ENCODE data around the gene CLDN16.

Gene CLDN16

DNA sequence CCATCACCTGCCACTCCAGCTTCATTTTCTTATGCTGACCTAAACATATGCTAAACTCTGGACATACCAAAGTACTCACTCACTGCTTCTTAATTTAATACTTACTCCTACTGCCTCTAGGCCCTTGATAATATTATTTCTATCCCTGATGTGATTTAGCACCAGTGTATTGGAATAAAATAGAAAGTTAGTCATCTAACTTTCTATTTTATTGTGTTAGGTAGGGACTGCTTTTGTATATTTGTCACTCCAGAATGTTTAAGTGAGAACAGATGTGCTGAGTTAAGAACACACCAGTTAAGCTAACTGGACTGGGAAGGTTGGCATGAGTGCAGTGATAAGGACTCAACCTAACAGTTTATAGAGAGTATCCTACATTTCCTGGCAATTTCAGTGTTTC lies 6.5 kb upstream of the CLDN16 start:
- no peak for DNase-seq

DNA sequence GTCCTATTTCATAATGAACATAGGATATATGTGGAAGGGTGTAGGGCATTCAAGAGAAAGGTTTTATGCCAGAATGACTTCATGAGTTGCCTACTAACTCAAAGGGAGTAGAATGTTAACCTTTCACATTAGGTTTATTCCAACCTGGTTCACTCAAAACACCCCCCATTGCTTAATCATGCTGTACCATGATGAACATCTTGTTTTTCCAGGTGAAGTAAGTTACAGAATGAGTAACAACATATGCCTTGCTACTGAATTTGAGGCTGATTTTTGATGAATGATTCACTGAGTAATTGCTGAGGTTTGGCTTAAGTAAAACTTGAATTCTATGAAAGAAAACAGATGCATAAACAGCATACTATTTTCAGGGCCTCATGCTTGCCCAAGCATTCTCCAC lies 5.9 kb upstream of the CLDN16 start:
- DNase-seq = peak; percentile 18

DNA sequence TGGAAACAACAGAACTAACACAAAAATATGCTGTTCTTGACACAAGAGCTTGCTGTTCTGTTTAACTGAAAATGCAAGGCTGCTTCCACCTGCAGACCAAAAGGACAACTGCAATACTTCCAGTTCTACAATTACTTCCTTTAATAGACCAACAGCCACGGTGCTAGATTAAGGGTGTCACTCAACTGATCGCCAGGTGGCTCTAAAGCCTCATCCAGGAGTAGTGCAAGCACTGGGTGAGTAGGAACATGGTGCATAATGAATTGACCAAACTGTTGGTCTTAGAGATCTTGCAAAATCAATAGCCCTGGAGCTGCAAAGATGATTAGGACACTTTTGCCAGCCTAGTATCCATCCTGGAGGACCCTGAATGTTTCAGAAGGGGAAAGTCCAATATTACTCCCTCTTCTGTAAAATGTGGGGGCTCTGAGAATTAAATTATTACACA lies 3.6 kb upstream of the CLDN16 start:
- DNase-seq = peak; percentile 33

DNA sequence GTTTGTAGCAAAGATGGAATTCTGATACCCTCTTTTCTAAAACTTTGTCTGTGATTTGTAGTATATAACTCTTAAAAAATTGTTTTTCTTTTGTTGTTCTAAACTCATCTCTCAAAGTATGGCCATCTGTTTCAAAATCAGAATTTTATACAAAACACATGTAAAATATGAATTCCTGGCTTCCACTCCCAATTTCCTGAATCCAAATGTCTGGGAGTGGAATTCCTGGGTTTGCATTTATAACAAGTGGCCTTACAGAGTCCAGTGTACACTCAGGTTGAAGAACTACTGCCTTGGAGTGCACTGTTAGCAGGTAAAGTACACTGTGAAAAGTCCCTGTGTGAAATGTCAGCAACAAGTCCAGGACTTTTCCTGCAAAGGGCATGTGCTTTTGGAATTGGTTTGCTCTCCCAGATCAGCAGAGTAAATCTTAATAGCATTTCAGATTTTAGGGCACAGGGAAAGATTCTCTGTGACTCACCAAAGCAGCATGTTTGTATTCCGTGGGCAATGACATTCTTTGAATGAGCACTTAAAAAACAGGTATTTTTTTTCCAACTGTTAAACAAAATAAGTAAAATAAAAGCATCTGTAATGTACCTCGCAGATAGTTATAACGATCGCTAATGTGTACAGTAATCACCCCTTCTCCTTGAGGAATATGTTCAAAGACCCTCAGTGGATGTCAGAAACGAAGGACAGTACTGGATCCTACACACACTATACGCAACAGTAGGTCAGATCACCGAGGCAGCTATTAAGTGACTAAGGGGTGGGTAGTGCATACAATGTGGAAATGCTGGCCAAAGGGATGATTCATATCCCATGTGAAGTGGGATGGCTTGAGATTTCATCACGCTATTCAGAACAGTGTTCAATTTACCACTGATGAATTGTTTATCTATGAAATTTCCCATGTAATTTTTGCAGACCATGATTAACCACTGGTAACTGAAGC lies 2.0 kb upstream of the CLDN16 start:
- no peak for DNase-seq

DNA sequence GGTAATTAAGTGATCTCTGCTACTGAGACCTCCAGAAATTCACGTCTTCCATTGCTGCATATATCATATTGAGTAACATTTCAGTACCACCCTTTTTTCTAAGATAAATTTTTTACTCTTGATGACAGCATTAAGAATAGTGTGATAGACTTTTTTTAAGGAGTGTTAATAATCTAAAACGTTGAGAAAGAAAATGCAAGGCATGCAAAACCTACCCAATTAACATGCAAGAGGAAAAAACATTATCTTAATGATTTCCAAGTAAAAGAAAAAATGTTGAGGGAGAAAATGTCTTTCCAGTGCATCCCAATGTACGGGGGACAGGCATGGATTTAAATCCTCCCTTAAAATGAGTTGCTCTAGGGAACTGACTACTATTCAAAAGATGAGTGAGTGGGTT lies 740 bp downstream of the CLDN16 start:
- DNase-seq = no peak

DNA sequence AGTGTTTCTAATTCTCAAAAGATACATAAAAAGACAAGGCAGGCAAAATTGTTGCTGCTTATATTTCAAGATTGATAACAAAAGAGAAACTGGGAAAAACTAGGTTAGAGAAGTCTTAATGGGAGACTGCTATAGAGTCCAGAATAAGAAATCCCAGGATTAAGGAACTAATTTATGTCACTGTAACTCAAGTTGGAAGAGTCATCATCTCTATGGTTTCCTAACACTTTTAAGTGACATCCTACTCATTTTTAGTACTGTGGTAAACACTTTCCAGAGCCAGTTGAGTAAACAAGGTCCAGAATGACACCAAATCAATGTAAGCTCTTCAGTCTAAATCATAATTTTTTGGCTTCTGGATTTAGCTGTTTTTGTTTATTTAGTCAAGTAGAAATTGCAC lies 8.0 kb downstream of the CLDN16 start:
- DNase-seq = no peak

DNA sequence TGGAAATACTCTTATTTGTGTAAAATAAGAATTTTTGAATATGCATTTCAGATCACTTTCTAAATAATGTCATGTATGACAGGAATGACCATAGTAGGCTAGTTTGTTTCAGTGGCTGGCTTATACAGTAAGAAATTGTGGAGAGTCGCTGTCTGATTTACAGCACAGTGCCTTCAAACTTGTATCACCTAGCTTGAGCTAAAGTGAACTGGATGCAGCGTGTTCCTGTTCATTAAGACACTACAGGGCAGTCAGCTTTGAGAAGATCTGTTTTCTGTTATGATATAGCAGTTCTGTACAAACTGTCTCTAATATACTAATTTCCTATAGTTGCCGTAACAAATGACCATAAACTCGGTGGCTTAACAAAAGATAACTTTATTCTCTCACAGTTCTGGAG lies 9.9 kb downstream of the CLDN16 start:
- DNase-seq = no peak

DNA sequence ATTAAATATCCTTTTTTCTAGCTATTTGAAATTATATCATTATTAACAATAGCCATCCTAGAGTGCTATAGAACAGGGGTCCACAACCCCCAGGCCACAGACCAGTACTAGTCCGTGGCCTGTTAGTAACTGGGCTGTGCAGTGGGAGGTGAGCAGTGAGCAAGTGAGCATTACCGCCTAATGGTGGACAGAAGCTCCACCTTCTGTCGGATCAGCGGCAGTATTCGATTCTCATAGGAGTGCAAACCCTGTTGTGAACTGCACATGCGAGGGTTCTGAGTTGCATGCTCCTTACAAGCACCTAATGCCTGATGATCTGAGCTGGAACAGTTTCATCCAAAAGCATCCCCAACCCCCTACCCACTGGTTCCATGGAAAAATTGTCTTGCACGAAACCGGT lies 11.7 kb downstream of the CLDN16 start:
- DNase-seq = no peak

DNA sequence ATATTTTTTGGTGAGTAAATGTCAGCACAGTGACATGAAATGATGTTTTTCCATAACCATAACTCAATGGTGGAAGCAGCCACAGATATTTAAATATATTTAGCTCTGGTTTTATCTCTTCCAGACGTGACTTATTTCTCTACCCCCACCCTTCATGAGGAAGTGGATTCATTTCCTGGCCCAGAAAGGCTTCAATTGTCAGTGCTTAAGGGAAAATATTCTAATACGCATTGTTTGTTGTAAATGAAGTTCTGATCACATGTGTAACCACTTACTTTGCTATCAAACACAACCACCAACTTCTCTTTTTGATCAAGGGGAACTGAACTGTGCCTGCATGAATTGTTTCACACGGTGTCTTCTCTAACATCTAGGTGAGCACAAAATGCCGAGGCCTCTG lies 14.0 kb downstream of the CLDN16 start:
- DNase-seq = no peak

DNA sequence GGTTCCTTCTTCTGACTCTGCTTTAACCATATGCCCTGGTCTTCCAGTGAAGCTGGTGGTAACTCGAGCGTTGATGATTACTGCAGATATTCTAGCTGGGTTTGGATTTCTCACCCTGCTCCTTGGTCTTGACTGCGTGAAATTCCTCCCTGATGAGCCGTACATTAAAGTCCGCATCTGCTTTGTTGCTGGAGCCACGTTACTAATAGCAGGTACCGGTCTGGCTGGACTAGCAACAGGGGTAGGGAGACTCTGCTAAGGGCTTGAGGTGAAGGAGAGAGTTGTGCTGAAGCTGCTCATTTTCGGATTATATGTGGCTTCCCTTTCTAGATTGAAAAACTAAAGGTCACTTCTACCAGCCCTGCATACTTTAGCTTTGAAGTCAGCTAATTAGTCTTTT lies 16.8 kb downstream of the CLDN16 start:
- DNase-seq = no peak

DNA sequence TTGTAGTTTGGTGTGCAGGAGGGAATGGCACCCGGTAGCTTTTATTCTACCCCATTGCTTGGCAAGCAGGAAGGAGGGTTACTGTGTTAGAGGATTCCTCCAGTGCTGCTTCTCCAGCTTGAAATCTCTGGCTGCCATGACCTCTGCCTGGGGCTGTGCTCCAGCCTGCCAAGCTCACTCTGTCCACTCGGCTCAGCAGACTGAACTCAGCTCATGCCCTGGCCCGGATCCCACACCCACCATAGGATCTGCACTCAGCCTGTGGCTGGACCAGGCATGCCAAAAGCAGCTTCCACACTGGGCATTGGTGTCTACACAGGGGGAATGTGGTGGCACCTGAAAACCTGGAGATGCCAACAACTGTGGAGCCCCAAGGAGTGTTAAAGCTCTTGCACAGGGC lies 26.3 kb downstream of the CLDN16 start:
- DNase-seq = no peak

DNA sequence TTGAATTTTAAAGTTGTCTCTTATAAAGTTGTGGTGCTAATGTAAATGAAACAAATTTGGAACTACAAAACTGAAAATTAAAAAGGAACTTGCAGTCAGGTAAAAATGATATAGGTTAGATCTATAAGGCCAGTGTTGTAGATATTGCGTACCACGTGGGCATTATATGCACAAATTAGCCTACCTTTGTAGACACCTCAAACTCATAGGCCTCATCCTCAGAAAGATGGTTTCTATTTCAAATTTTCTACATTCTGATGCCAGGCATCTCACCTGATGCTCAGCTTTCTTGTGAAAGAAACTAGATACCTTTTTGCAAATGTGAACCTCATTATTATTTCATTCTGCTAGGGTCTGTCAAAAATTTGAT lies 36.1 kb downstream of the CLDN16 start:
- DNase-seq = no peak

DNA sequence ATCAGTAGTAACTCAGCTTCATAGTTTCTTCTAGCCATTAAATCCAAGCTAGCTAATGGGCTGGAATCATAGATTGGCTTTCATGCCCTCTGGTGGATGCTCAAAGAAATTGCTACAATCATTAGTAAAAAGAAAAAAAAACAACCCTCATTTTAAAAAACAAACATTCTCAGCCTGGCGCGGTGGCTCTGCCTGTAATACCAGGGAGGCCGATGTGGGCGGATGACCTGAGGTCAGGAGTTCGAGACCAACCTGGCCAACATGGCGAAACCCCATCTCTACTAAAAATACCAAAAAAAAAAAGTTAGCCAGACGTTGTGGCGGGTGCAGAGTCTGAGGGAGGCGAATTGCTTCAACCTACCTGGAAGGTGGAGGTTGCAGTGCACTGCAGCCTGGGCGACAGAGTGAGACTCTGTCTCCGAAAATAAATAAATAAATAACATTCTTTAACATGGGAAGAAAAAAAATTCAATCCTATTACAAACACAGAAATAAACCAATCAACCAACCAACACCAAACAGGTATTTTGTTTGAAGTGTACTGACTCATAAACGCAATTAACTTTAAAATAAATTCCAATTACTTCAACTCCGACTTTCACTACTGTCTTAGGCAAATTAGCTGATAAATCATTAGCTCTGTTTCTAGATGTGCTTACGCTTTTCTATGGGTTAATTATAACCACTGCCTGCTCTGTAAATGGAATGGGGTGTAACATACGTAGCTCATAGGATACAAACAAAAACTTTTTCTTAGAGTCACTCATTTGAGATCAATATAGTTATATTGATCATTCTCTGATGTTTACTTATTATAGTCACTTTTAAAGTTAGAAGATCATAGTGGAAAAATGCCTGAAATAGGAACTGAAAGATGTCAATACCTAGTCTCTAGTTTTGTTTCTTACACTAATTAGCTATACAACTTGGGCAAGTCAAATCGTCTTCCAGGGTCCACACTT lies 36.8 kb downstream of the CLDN16 start:
- DNase-seq = peak; percentile 67

DNA sequence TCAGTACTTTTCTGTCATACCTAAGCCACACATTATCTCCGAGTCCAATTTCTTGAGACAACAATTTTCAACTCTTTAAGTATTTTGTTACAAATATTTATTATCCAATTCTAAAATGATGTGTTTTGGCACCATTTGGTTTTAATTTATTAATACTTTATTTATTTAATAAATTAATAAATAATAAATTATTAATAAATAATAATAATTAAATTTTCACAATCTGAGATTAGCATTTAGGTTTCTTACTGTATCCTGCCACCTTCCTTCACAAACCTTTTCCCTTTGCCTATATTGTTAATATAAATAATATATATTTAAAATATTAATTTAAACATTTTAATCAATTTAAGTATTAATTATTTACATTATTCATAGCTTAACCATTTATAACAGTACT lies 37.9 kb downstream of the CLDN16 start:
- no peak for DNase-seq

DNA sequence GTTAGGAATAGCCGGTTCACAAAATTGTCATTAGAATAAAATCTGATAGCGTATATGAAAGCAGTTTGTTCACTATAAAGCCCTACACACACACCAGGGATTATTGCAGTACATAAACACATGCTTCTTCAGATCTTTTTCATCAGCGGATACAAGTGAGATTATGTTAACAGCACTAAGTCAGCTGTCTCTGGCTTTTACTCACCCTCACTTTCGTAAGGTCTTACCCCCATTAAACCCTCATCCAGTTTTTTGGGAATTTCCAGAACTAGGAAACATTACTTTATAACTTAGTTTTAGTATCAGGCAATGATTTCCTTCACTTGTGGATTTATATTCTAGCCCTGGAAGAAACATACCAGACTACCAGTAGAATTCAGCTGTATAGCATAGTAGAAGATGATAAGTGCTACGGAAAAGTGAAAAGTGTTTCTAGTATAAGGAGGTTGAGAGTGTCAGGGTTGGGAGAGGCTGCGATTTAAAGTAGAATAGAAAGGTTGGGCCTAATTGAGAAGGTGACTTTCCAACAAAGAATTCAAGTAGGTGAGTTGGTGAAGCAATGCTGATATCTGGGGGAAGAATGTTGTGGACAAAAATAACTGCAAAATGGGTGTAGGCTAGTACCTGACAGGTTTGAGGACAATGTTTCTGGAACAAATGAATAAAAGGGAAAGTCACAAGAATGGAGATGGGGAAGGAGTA lies 39.0 kb downstream of the CLDN16 start:
- no peak for DNase-seq

DNA sequence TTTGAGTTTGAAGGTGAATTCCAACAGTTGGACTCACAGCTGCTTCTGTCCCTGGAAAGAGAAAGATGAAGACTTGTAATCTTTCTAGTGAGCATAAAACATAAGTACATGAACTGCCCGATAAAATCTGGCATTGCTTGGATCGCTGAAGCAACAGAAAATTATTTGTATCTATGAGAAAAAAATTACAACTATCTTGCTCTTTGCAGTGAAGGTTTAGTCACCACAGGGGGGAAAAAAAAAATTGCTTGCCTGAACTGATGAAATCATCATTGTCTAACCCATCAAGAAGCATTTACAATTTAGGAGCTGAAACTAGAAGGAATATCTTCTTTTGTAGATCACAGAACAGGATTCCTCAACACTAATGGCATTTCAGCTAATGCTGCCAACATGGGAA lies 41.7 kb downstream of the CLDN16 start:
- no peak for DNase-seq

DNA sequence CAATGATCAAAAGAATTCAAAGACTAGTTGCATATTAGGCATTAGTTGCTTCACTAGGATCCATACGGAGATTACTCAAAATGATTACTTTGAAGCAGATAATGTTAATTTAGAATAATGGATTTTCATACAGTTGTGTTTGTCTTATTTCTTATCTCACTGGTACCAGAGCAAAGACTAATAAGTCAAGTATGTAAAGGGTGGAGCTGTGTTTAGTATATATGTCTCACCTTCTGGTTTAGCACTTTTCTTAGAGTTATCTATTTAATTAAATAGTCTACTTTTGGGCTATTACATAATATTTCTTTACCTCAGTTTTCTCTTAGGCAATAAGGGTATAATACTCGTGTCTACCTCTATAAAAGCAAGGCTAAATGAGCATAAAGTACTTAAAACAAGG lies 42.9 kb downstream of the CLDN16 start:
- DNase-seq = no peak

DNA sequence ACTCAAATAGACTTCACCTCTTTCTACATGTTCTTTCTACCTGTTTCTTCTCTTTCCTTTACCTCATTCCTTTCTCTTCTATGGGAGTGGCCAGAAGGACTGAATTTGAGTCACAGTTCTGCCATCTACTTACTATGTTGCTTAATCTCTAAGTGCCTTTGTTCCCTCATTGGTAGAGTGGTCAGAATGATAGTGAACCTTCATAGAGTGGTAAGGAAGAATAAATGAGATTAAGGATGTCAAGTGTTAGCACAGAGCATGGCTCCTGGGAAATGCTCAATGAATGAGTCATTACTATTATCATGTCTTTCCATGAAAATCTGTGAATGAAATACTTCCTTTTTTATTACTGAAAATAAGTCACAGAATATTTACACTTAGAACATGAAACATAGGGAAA lies 44.3 kb downstream of the CLDN16 start:
- no peak for DNase-seq

DNA sequence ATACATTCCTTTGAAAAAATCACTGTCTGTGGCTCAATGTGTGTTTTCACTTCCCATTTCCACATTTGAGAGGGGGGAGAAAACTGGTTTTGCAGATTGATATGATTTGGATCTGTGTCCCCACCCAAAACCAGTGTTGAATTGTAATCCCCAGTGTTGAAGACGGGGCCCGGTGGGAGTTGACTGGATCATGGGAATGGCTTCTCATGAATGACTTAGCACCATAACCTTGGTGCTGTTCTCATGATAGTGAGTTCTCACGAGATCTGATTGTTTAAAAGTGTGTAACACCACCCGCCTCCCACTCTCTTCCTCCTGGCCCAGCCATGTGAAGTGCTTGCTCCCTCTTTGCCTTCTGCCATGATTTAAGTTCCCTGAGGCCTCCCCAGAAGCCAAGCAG lies 45.7 kb downstream of the CLDN16 start:
- no peak for DNase-seq

DNA sequence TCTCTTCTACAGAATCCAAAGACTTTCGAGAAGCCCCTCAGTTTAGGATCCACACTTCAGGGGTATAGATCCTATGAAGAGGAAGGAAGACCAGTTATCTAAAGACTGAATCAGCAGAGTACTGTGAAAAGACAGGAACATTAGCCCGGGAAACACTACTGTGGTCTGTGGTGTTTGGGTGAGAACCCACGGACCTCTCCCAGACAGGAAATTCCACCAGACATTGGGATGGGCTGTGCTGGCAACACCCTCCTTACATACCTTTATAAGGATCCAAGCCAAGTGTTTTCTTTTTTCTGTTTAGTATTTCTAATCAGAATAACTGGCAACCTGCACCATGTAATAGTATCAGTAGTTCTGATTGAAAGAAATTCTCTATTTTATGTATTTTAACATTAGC lies 47.7 kb downstream of the CLDN16 start:
- DNase-seq = no peak

DNA sequence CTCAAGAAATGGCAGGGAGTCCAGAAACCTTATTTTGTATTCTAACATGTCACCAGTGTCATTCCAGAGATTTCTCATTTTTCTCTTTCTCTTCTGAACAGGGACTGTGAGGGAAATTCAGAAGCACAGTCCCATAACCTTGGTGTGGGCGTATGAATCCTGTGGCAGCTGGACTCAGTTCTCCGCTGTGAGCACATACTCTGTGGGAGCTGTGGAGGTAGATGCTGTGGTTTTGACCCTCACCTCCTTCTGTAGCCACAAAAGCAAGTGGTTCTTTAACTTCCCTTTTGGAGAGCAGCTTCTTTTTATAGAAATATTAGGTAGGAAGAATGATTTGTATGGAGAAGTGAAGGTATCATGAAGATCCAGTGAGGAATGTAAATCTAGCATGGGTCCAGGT lies 48.4 kb downstream of the CLDN16 start:
- no peak for DNase-seq

DNA sequence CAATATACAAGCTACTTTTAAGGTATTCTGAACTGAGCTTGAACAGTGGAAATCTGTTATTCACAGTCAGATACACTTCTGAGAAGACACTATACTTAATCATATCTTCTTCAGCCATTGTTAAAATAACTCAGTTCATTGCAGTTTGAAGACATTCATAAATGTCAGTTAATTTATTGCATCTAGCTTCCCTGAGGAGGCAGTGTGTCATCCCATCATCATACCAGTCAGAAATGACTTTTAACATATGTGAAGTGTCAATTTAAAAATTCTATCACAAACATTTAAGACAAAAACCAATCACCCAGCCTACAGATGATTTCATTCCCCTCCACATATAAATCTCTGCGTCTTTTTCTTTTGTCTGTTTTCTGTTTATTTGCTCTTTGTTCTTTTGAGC lies 54.3 kb downstream of the CLDN16 start:
- DNase-seq = no peak

DNA sequence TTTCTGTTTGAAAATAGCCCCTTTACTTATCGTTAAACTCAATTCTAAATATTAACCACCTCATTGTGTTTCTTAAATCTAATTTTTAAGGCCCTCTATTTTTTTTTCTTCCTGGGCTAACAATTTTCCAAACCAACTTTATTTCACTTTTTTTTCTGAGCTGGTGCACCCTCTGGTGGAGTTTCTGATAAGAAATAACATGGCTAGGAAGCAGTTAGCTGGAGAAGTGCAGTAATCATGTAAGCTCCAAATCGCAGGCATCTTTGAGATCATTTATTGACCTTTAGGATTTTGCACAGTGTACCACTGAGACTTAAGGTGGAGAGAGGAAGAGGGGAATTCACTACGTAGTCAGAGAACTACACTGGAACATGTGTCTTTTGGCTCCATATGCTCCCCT lies 55.3 kb downstream of the CLDN16 start:
- DNase-seq = no peak

Measured in activated CD4-positive, alpha-beta T cell treated with anti-CD3 and anti-CD28 coated beads, Interleukin-10, Interleukin-2, amounts not matched to agents 100 ng/mL and 50 ng/mL, durations not matched to agents 16 hours and 8 hours (primary cell).